K562 (cell line): ENCODE data around the gene C1orf74. TPM values are rescaled to one million over a fixed set of nuclear protein-coding genes. Genes with fewer than 3 reads are reported as not detected.

Experiments used
- ATAC-seq: fragments of 200-7000 bp; cut with Tn5 transposase; 3 replicates; pipeline ENCODE4 v1.9.1; 2020; ENCODE audit warnings: moderate library complexity
- BruUV-seq: library from RNA; stranded (reverse); fragments of 400-500 nt; replicated peaks from 2 replicates; lab custom pipeline; 2021; lab: Mats Ljungman, UMichigan
- CTCF ChIA-PET: fragments of 300-600 bp; formaldehyde crosslinking; extraction: SDS; loops from one replicate; lab custom pipeline; 2021; ENCODE audit warnings: low intra/inter-chr PET ratio; lab: Yijun Ruan, JAX
- POLR2A ChIA-PET: fragments of 300-600, 350-650 bp; sonication (Branson Sonifier 250); formaldehyde crosslinking; extraction: SDS; loops from one replicate; lab custom pipeline; 2021; ENCODE audit warnings: antibody characterized with exemption, inconsistent platforms; lab: Yijun Ruan, JAX
- DNase-seq, 4 experiments: peaks; one replicate each; pipeline versions ENCODE4 v3.0.0 to v3.0.0-alpha.2; 2011 to 2018; ENCODE audit warnings: low spot score in 3 of 4, mixed read lengths in 3 of 4; ENCODE audit errors: extremely low read depth in 1 of 4
- FAIRE-seq: peaks from 2 replicates; lab custom pipeline; 2011; peaks lifted over from hg19 to GRCh38; lab: Jason Lieb, UNC
- H2AFZ ChIP-seq: 2 replicates; pipeline ENCODE4 v1.6.0; 2011; ENCODE audit warnings: low read depth, low read length, control low read depth, inconsistent platforms
- H3K27ac ChIP-seq: fragments of 200-600 bp; 3 replicates; pipeline ENCODE4 v1.8.0; 2011; ENCODE audit warnings: low read depth, mild to moderate bottlenecking, control low read depth, inconsistent platforms, low read length, moderate library complexity, mixed read lengths; ENCODE audit errors: extremely low read depth
- H3K27me3 ChIP-seq, 2 experiments: fragments of 300-600 bp in 1 of 2; 2 replicates in 1 of 2; 3 replicates in 1 of 2; pipeline versions ENCODE4 v1.6.0 to v1.8.0; 2011; ENCODE audit warnings: inconsistent platforms in 2 of 2, low read length in 2 of 2, mild to moderate bottlenecking in 1 of 2, mixed read lengths in 1 of 2, moderate library complexity in 1 of 2; ENCODE audit not compliant: control insufficient read depth in 2 of 2, insufficient read depth in 2 of 2
- H3K36me3 ChIP-seq: fragments of 300-600 bp; 3 replicates; pipeline ENCODE4 v1.8.0; 2011; ENCODE audit warnings: mild to moderate bottlenecking, low read length, inconsistent platforms; ENCODE audit not compliant: control insufficient read depth, insufficient read depth
- H3K4me1 ChIP-seq, 2 experiments: fragments of 200-600 bp in 1 of 2; replicated peaks in 1 of 2; 2 replicates in 1 of 2; 3 replicates in 1 of 2; pipeline versions ENCODE4 v1.5.1 to v1.8.0; 2011; ENCODE audit warnings: inconsistent platforms in 2 of 2, low read length in 2 of 2, mild to moderate bottlenecking in 1 of 2, mixed read lengths in 1 of 2, moderate library complexity in 1 of 2; ENCODE audit not compliant: control insufficient read depth in 2 of 2, insufficient read depth in 2 of 2
- H3K4me2 ChIP-seq: 2 replicates; pipeline ENCODE4 v1.6.1; 2011; ENCODE audit warnings: low read length, control low read depth, inconsistent platforms, mixed read lengths; ENCODE audit not compliant: insufficient read depth
- H3K4me3 ChIP-seq: fragments of 200-600 bp; sonication (generic), shearing (Covaris generic); 2 replicates; pipeline ENCODE4 v1.5.1; 2016; ENCODE audit warnings: control low read depth, inconsistent platforms
- H3K79me2 ChIP-seq: fragments of 200-600 bp; 3 replicates; pipeline ENCODE4 v1.8.0; 2011; ENCODE audit warnings: low read length, inconsistent platforms; ENCODE audit not compliant: control insufficient read depth, insufficient read depth
- H3K9ac ChIP-seq, 2 experiments: 2 replicates each; pipeline versions ENCODE4 v1.6.0 to v1.6.1; 2011; ENCODE audit warnings: low read depth in 2 of 2, low read length in 2 of 2, control low read depth in 1 of 2, inconsistent platforms in 1 of 2, mild to moderate bottlenecking in 1 of 2, mixed read lengths in 1 of 2; ENCODE audit not compliant: insufficient read depth in 1 of 2
- H3K9me1 ChIP-seq: one replicate; pipeline ENCODE4 v1.6.0; 2011; ENCODE audit warnings: inconsistent platforms, mild to moderate bottlenecking, low read length, moderate library complexity; ENCODE audit not compliant: control insufficient read depth, insufficient read depth
- H3K9me3 ChIP-seq: replicated peaks from 2 replicates; pipeline ENCODE4 v1.5.1; 2011; ENCODE audit warnings: low read depth, low read length, inconsistent platforms; ENCODE audit not compliant: control insufficient read depth, insufficient read depth
- H4K20me1 ChIP-seq: replicated peaks from 2 replicates; pipeline ENCODE4 v1.6.1; 2011; ENCODE audit warnings: low read length, inconsistent platforms, mixed read lengths; ENCODE audit not compliant: control insufficient read depth, insufficient read depth
- CBX2 ChIP-seq: fragments of 200-600 bp; sonication (generic); IDR thresholded peaks from one replicate; pipeline ENCODE4 v1.6.1; 2012; ENCODE audit warnings: mild to moderate bottlenecking, low read length, inconsistent platforms; ENCODE audit not compliant: insufficient read depth, poor library complexity, severe bottlenecking
- CCNT2 ChIP-seq: IDR thresholded peaks from 2 replicates; pipeline ENCODE4 v1.6.1; 2011; ENCODE audit warnings: borderline replicate concordance, low read depth, mild to moderate bottlenecking, moderate library complexity, mixed read lengths, low read length; ENCODE audit not compliant: insufficient read length; ENCODE audit errors: extremely low read depth
- NR4A1 ChIP-seq, 2 experiments: fragments of 250-450 bp in 1 of 2; fragments of 450-650 bp in 1 of 2; sonication (Bioruptor Pico) in 1 of 2; IDR thresholded peaks; 2 replicates each; pipeline versions ENCODE4 v1.4.0 to v1.6.1; 2016 to 2020; ENCODE audit warnings: mild to moderate bottlenecking in 2 of 2, missing compliant biosample characterization in 1 of 2, missing genetic modification characterization in 1 of 2, moderate library complexity in 1 of 2
- PURB ChIP-seq: sonication (generic); formaldehyde crosslinking; IDR thresholded peaks from 2 replicates; pipeline ENCODE4 v1.9.0; 2021; ENCODE audit warnings: low read depth, mild to moderate bottlenecking, missing genetic modification reagents
- SMAD2 ChIP-seq: fragments of 150-350 bp; IDR thresholded peaks from 2 replicates; pipeline ENCODE4 v1.6.1; 2014; ENCODE audit warnings: low read depth, mild to moderate bottlenecking, low read length
- ZNF584 ChIP-seq: fragments of 200-800 bp; sonication (Bioruptor generic); IDR thresholded peaks from 2 replicates; pipeline ENCODE4 v1.6.1; 2016; ENCODE audit warnings: low read depth, mild to moderate bottlenecking, missing genetic modification characterization, missing compliant biosample characterization
- ZNF644 ChIP-seq: fragments of 200-800 bp; sonication (Bioruptor generic); IDR thresholded peaks from 2 replicates; pipeline ENCODE4 v1.6.1; 2016; ENCODE audit warnings: low read depth, missing genetic modification characterization, missing compliant biosample characterization
- WGBS: fragments of 100-300 bp; shearing (Covaris generic); methylation state at CpG from one replicate; pipeline ENCODE4 v1.1.6; 2016; ENCODE audit warnings: low coverage, mixed read lengths; ENCODE audit not compliant: insufficient coverage; ENCODE audit errors: missing lambda C conversion rate; 5-methylcytosine and 5-hydroxymethylcytosine counted together
- in situ Hi-C: fragments of 300-500 bp; cut with MboI; formaldehyde crosslinking; loops from 4 replicates; pipeline ENCODE4 v1.15.0; 2018; ENCODE audit warnings: inconsistent platforms, mixed read lengths
- intact Hi-C: fragments of 100-400 bp; cut with micrococcal nuclease; formaldehyde crosslinking; loops from 2 replicates; pipeline ENCODE4 v1.14.2; 2022
- polyA plus RNA-seq, 8 experiments: library from polyadenylated mRNA; depleted of rRNA in 4 of 8; stranded (reverse) in 5 of 8; unstranded in 3 of 8; fragments of >200 nt; fragmentation: Nextera tagmentation in 2 of 8; fragmentation: Illumina TruSeq in 1 of 8; extraction: Ambion mirVana in 2 of 8; extraction: Trizol in 1 of 8; gene quantifications; 2 replicates each; pipeline versions ENCODE4 v1.2.1 to v1.2.3, GENCODE V29; 2011 to 2014; ENCODE audit warnings: inconsistent platforms in 1 of 8, missing spikeins in 1 of 8
- total RNA-seq, 7 experiments: library from RNA; depleted of rRNA in 6 of 7; stranded (reverse); fragments of >200 nt in 6 of 7; fragmentation: Illumina TruSeq in 2 of 7; extraction: Trizol in 2 of 7; gene quantifications; 2 replicates each; pipeline versions ENCODE4 v1.2.1 to v1.2.3, GENCODE V29; 2011 to 2021; ENCODE audit warnings: low replicate concordance in 1 of 7
- TF ChIP-seq, protein P1 (sequence below): fragments of 450-650 bp; IDR thresholded peaks from 2 replicates; pipeline ENCODE4 v1.6.1; 2016; ENCODE audit warnings: mild to moderate bottlenecking, moderate library complexity
- TF ChIP-seq, protein P2 (sequence below): fragments of 250-450 bp; sonication (Bioruptor Pico); IDR thresholded peaks from 2 replicates; pipeline ENCODE4 v1.9.0; 2021; ENCODE audit warnings: mild to moderate bottlenecking

C1orf74 gene
- total and polyA plus RNA-seq, 9 of the 15 experiments (the other 6 are each of a cell fraction or from before 2014, with no cell fraction given) = 4.0 to 7.6 (median 5.7) TPM

DNA sequence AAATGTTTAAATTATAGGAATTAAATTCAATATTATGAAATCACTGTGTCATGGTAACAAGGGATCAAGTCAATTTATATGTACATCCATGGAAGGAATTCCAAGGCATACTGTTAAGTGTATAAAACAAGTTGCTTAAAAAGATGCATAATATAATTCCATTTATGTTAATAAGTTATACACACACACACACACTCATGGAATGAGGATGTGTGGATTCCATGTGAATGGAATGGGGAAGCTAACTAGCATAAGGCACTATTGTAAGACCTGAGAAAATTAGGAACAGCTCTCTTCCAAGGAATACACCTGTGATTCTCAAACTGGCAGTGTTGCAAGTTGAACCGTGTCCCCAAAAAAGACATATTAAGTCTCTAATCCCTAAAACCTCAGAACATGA, 46.1 kb downstream of the C1orf74 start:
- Histone ChIP-seq H3K9ac (no peak overlapping the region), H3K27me3 (peaks cover 4 to 13% of the 10 kb centered on the region in 2 experiments; a peak in 3 of 5 replicates), H3K9me1 (no peaks in the 10 kb centered on the region), H3K79me2 (no peaks in the 10 kb centered on the region), H3K36me3 (no peaks in the 10 kb centered on the region), H3K4me2 (no peak overlapping the region), H3K4me3 (no peak overlapping the region), H2AFZ (no peak overlapping the region), H3K9me3 (no peaks in the 10 kb centered on the region), H3K4me1 (no peaks in the 10 kb centered on the region), H3K27ac (no peak overlapping the region), H4K20me1 (no peaks in the 10 kb centered on the region)
- intact Hi-C loops = no loop called here
- 4% methylated on average over 1 of the region's 1 CpG for WGBS
- in situ Hi-C loops = no loop called here
- ChIA-PET CTCF (no interaction called here), POLR2A (interaction anchor here (1.1 kb wide), 2 partner anchors 43 to 63 kb away, joined by 3 read pairs; partner anchors contain the start of gene G0S2)
- ATAC-seq = no peak
- DNase-seq = no peak
- BruUV-seq = no TSS peak
- FAIRE-seq = no peak
- TF ChIP-seq ZNF644 (tag) (no peak), SMAD2 (no peak), CCNT2 (no peak), CBX2 (no peak), ZNF584 (CRISPR knock-in tag) (no peak), NR4A1 (CRISPR knock-in tag; IDR thresholded peaks at IDR 0.05) (no peak), NR4A1 (tag; IDR thresholded peaks at IDR 0.05) (no peak), PURB (CRISPR knock-in tag) (no peak)
- TF ChIP-seq, protein P1, sequence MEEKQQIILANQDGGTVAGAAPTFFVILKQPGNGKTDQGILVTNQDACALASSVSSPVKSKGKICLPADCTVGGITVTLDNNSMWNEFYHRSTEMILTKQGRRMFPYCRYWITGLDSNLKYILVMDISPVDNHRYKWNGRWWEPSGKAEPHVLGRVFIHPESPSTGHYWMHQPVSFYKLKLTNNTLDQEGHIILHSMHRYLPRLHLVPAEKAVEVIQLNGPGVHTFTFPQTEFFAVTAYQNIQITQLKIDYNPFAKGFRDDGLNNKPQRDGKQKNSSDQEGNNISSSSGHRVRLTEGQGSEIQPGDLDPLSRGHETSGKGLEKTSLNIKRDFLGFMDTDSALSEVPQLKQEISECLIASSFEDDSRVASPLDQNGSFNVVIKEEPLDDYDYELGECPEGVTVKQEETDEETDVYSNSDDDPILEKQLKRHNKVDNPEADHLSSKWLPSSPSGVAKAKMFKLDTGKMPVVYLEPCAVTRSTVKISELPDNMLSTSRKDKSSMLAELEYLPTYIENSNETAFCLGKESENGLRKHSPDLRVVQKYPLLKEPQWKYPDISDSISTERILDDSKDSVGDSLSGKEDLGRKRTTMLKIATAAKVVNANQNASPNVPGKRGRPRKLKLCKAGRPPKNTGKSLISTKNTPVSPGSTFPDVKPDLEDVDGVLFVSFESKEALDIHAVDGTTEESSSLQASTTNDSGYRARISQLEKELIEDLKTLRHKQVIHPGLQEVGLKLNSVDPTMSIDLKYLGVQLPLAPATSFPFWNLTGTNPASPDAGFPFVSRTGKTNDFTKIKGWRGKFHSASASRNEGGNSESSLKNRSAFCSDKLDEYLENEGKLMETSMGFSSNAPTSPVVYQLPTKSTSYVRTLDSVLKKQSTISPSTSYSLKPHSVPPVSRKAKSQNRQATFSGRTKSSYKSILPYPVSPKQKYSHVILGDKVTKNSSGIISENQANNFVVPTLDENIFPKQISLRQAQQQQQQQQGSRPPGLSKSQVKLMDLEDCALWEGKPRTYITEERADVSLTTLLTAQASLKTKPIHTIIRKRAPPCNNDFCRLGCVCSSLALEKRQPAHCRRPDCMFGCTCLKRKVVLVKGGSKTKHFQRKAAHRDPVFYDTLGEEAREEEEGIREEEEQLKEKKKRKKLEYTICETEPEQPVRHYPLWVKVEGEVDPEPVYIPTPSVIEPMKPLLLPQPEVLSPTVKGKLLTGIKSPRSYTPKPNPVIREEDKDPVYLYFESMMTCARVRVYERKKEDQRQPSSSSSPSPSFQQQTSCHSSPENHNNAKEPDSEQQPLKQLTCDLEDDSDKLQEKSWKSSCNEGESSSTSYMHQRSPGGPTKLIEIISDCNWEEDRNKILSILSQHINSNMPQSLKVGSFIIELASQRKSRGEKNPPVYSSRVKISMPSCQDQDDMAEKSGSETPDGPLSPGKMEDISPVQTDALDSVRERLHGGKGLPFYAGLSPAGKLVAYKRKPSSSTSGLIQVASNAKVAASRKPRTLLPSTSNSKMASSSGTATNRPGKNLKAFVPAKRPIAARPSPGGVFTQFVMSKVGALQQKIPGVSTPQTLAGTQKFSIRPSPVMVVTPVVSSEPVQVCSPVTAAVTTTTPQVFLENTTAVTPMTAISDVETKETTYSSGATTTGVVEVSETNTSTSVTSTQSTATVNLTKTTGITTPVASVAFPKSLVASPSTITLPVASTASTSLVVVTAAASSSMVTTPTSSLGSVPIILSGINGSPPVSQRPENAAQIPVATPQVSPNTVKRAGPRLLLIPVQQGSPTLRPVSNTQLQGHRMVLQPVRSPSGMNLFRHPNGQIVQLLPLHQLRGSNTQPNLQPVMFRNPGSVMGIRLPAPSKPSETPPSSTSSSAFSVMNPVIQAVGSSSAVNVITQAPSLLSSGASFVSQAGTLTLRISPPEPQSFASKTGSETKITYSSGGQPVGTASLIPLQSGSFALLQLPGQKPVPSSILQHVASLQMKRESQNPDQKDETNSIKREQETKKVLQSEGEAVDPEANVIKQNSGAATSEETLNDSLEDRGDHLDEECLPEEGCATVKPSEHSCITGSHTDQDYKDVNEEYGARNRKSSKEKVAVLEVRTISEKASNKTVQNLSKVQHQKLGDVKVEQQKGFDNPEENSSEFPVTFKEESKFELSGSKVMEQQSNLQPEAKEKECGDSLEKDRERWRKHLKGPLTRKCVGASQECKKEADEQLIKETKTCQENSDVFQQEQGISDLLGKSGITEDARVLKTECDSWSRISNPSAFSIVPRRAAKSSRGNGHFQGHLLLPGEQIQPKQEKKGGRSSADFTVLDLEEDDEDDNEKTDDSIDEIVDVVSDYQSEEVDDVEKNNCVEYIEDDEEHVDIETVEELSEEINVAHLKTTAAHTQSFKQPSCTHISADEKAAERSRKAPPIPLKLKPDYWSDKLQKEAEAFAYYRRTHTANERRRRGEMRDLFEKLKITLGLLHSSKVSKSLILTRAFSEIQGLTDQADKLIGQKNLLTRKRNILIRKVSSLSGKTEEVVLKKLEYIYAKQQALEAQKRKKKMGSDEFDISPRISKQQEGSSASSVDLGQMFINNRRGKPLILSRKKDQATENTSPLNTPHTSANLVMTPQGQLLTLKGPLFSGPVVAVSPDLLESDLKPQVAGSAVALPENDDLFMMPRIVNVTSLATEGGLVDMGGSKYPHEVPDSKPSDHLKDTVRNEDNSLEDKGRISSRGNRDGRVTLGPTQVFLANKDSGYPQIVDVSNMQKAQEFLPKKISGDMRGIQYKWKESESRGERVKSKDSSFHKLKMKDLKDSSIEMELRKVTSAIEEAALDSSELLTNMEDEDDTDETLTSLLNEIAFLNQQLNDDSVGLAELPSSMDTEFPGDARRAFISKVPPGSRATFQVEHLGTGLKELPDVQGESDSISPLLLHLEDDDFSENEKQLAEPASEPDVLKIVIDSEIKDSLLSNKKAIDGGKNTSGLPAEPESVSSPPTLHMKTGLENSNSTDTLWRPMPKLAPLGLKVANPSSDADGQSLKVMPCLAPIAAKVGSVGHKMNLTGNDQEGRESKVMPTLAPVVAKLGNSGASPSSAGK = no peak
- TF ChIP-seq, protein P2, sequence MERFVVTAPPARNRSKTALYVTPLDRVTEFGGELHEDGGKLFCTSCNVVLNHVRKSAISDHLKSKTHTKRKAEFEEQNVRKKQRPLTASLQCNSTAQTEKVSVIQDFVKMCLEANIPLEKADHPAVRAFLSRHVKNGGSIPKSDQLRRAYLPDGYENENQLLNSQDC = no peak
